H1 (cell line): ENCODE results near the gene NHS. TPM values are rescaled to one million over a fixed set of nuclear protein-coding genes. Genes with fewer than 3 reads are reported as not detected.

Experiments
- CTCF ChIA-PET: fragments of 300-600 bp; sonication (Branson Sonifier 250); formaldehyde crosslinking; loops from one replicate; lab custom pipeline; 2021; ENCODE audit not compliant: partially characterized antibody; lab: Charles Lee
- POLR2A ChIA-PET: fragments of 300-600 bp; sonication (Branson Sonifier 250); formaldehyde crosslinking; loops from one replicate; lab custom pipeline; 2021; ENCODE audit warnings: inconsistent platforms; ENCODE audit not compliant: partially characterized antibody; lab: Charles Lee
- DNase-seq, 2 experiments: peaks; one replicate each; pipeline versions ENCODE4 v3.0.0 to v3.0.0-alpha.2; 2010 to 2022; ENCODE audit warnings: low spot score in 2 of 2, low read depth in 1 of 2, mixed read lengths in 1 of 2
- FAIRE-seq: peaks from 2 replicates; lab custom pipeline; 2011; peaks lifted over from hg19 to GRCh38; lab: Jason Lieb, UNC
- H2AFZ ChIP-seq: 2 replicates; pipeline ENCODE4 v1.8.1; 2012; ENCODE audit warnings: low read length, inconsistent platforms
- H2AK5ac ChIP-seq: 2 replicates; pipeline ENCODE4 v1.6.1; 2013; ENCODE audit warnings: low read depth, low read length
- H2BK120ac ChIP-seq: replicated peaks from 2 replicates; pipeline ENCODE3; 2013; ENCODE audit warnings: low read depth, low read length, inconsistent platforms
- H2BK12ac ChIP-seq: 2 replicates; pipeline ENCODE4 v1.6.1; 2013; ENCODE audit warnings: low read depth, low read length
- H2BK15ac ChIP-seq: 2 replicates; pipeline ENCODE4 v1.6.1; 2013; ENCODE audit warnings: low read length
- H2BK20ac ChIP-seq: 2 replicates; pipeline ENCODE4 v1.6.1; 2013; ENCODE audit warnings: low read length
- H2BK5ac ChIP-seq: 2 replicates; pipeline ENCODE4 v1.6.1; 2013; ENCODE audit warnings: low read depth, low read length
- H3K14ac ChIP-seq: 2 replicates; pipeline ENCODE4 v1.6.1; 2013; ENCODE audit warnings: inconsistent platforms; ENCODE audit not compliant: insufficient read length
- H3K18ac ChIP-seq: 2 replicates; pipeline ENCODE4 v1.6.1; 2013; ENCODE audit warnings: low read length; ENCODE audit errors: extremely low read depth
- H3K23ac ChIP-seq: 2 replicates; pipeline ENCODE4 v1.6.1; 2013; ENCODE audit warnings: inconsistent platforms; ENCODE audit not compliant: insufficient read length
- H3K23me2 ChIP-seq: 2 replicates; pipeline ENCODE4 v1.6.1; 2013; ENCODE audit warnings: low read depth, low read length
- H3K27ac ChIP-seq: 2 replicates; pipeline ENCODE4 v1.6.1; 2011; ENCODE audit warnings: low read depth, low read length, inconsistent platforms
- H3K27me3 ChIP-seq, 4 experiments: replicated peaks in 1 of 4; 1 replicate in 1 of 4; 2 replicates in 3 of 4; pipeline versions ENCODE4 v1.6.1 to v1.8.1; 2011 to 2013; ENCODE audit warnings: low read length in 3 of 4, mild to moderate bottlenecking in 3 of 4, inconsistent platforms in 2 of 4, mixed read lengths in 2 of 4, moderate library complexity in 1 of 4; ENCODE audit not compliant: control insufficient read depth in 3 of 4, insufficient read depth in 3 of 4; ENCODE audit errors: extremely low read depth in 1 of 4
- H3K36me3 ChIP-seq, 4 experiments: 2 replicates each; pipeline versions ENCODE4 v1.6.1 to v1.8.1; 2011 to 2013; ENCODE audit warnings: mild to moderate bottlenecking in 4 of 4, low read length in 3 of 4, moderate library complexity in 2 of 4, control low read depth in 1 of 4, inconsistent platforms in 1 of 4; ENCODE audit not compliant: insufficient read depth in 4 of 4, control insufficient read depth in 2 of 4
- H3K4ac ChIP-seq: replicated peaks from 2 replicates; pipeline ENCODE3; 2013; ENCODE audit warnings: low read length, low read depth, mixed read lengths, inconsistent platforms; ENCODE audit not compliant: insufficient read length
- H3K4me1 ChIP-seq, 4 experiments: replicated peaks in 1 of 4; 1 replicate in 1 of 4; 2 replicates in 3 of 4; pipeline versions ENCODE4 v1.6.1 to v1.8.1; 2011 to 2013; ENCODE audit warnings: low read length in 3 of 4, inconsistent platforms in 2 of 4, mixed read lengths in 1 of 4; ENCODE audit not compliant: insufficient read depth in 4 of 4, control insufficient read depth in 3 of 4
- H3K4me2 ChIP-seq, 2 experiments: 2 replicates each; pipeline versions ENCODE4 v1.6.1 to v1.8.1; 2011 to 2013; ENCODE audit warnings: low read depth in 2 of 2, low read length in 2 of 2, control low read depth in 1 of 2, inconsistent platforms in 1 of 2, mild to moderate bottlenecking in 1 of 2; ENCODE audit not compliant: insufficient read depth in 1 of 2
- H3K4me3 ChIP-seq, 4 experiments: fragments of 200-600, 300-600 bp in 1 of 4; sonication (generic), shearing (Covaris generic), sonication (Bioruptor Twin) in 1 of 4; 2 replicates each; pipeline versions ENCODE4 v1.5.1 to v1.8.1; 2011 to 2016; ENCODE audit warnings: low read length in 4 of 4, low read depth in 3 of 4, control low read depth in 2 of 4, inconsistent platforms in 2 of 4, mild to moderate bottlenecking in 2 of 4, mixed read lengths in 1 of 4, moderate library complexity in 1 of 4; ENCODE audit not compliant: insufficient read depth in 2 of 4; ENCODE audit errors: extremely low read depth in 1 of 4
- H3K56ac ChIP-seq: replicated peaks from 2 replicates; pipeline ENCODE3; 2013; ENCODE audit warnings: low read depth, mild to moderate bottlenecking, mixed read lengths, low read length, inconsistent platforms; ENCODE audit not compliant: insufficient read length
- H3K79me1 ChIP-seq: 2 replicates; pipeline ENCODE4 v1.6.1; 2013; ENCODE audit warnings: low read depth, low read length, control low read depth
- H3K79me2 ChIP-seq, 2 experiments: 2 replicates each; pipeline versions ENCODE4 v1.6.1 to v1.8.1; 2012 to 2013; ENCODE audit warnings: low read length in 2 of 2, mild to moderate bottlenecking in 2 of 2, inconsistent platforms in 1 of 2; ENCODE audit not compliant: insufficient read depth in 2 of 2, control insufficient read depth in 1 of 2
- H3K9ac ChIP-seq, 4 experiments: replicated peaks in 1 of 4; 1 replicate in 1 of 4; 2 replicates in 3 of 4; pipeline versions ENCODE4 v1.6.1 to v1.8.1; 2011 to 2013; ENCODE audit warnings: low read depth in 3 of 4, low read length in 3 of 4, control low read depth in 2 of 4, mild to moderate bottlenecking in 2 of 4, moderate library complexity in 2 of 4, inconsistent platforms in 1 of 4; ENCODE audit errors: extremely low read depth in 1 of 4
- H3K9me3 ChIP-seq, 2 experiments: 2 replicates each; pipeline versions ENCODE4 v1.6.1 to v1.8.1; 2012 to 2013; ENCODE audit warnings: mild to moderate bottlenecking in 2 of 2, moderate library complexity in 2 of 2, control low read depth in 1 of 2, inconsistent platforms in 1 of 2, low read depth in 1 of 2, low read length in 1 of 2, mixed read lengths in 1 of 2; ENCODE audit not compliant: insufficient read depth in 2 of 2
- H4K20me1 ChIP-seq, 2 experiments: replicated peaks in 1 of 2; 2 replicates each; pipeline versions ENCODE3 to v1.8.1; 2011 to 2013; ENCODE audit warnings: inconsistent platforms in 2 of 2, low read length in 2 of 2, mild to moderate bottlenecking in 1 of 2; ENCODE audit not compliant: insufficient read depth in 2 of 2, control insufficient read depth in 1 of 2
- H4K5ac ChIP-seq: 2 replicates; pipeline ENCODE4 v1.6.1; 2013; ENCODE audit warnings: low read length, low read depth, mixed read lengths, inconsistent platforms; ENCODE audit not compliant: insufficient read length
- H4K8ac ChIP-seq: 2 replicates; pipeline ENCODE4 v1.8.0; 2013; ENCODE audit warnings: mild to moderate bottlenecking, moderate library complexity, low read length, inconsistent platforms; ENCODE audit not compliant: insufficient read depth; ENCODE audit errors: extremely low read depth
- H4K91ac ChIP-seq: replicated peaks from 2 replicates; pipeline ENCODE3; 2013; ENCODE audit warnings: low read length, mixed read lengths, inconsistent platforms; ENCODE audit not compliant: insufficient read length
- CEBPB ChIP-seq: IDR thresholded peaks from 2 replicates; pipeline ENCODE4 v1.6.1; 2012; ENCODE audit warnings: low read depth, low read length
- GTF2F1 ChIP-seq: IDR thresholded peaks from 2 replicates; pipeline ENCODE4 v1.6.1; 2012; ENCODE audit warnings: low read depth, low read length, improper control_type of control experiment, borderline replicate concordance
- KDM4A ChIP-seq: IDR thresholded peaks from one replicate; pipeline ENCODE4 v1.7.1; 2012; ENCODE audit warnings: low read depth, mild to moderate bottlenecking, moderate library complexity, low read length, inconsistent platforms; ENCODE audit not compliant: severe bottlenecking
- POLR2A ChIP-seq, 2 experiments: IDR thresholded peaks; 1 replicate in 1 of 2; 2 replicates in 1 of 2; pipeline ENCODE4 v1.6.1; 2011; ENCODE audit warnings: low read depth in 2 of 2, low read length in 2 of 2, mild to moderate bottlenecking in 2 of 2; ENCODE audit errors: control extremely low read depth in 1 of 2
- RBBP5 ChIP-seq: IDR thresholded peaks from 2 replicates; pipeline ENCODE4 v1.7.1; 2012; ENCODE audit warnings: low read depth, mild to moderate bottlenecking, inconsistent platforms, low read length, moderate library complexity, borderline replicate concordance
- SAP30 ChIP-seq: fragments of 300-600 bp; sonication (generic); IDR thresholded peaks from 2 replicates; pipeline ENCODE4 v1.7.1; 2012; ENCODE audit warnings: low read length, moderate library complexity, mild to moderate bottlenecking, inconsistent platforms; ENCODE audit not compliant: insufficient read depth, insufficient replicate concordance
- SIRT6 ChIP-seq: IDR thresholded peaks from one replicate; pipeline ENCODE4 v1.7.1; 2012; ENCODE audit warnings: low read length, inconsistent platforms
- SIX5 ChIP-seq: IDR thresholded peaks from 2 replicates; pipeline ENCODE4 v1.6.1; 2011; ENCODE audit warnings: mild to moderate bottlenecking, low read depth, low read length
- WGBS, 2 experiments: shearing (Covaris generic) in 1 of 2; methylation state at CpG; one replicate each; pipeline versions ENCODE4 v1.1.6 to v1.1.7; 2013 to 2015; ENCODE audit warnings: low lambda C conversion rate in 2 of 2, mixed read lengths in 2 of 2, inconsistent platforms in 1 of 2, low coverage in 1 of 2, missing lambda C conversion rate in 1 of 2; ENCODE audit not compliant: insufficient replicate concordance in 2 of 2, insufficient coverage in 1 of 2, insufficient read length in 1 of 2; ENCODE audit errors: extremely low coverage in 1 of 2, missing lambda C conversion rate in 1 of 2; 5-methylcytosine and 5-hydroxymethylcytosine counted together
- polyA plus RNA-seq, 7 experiments: library from polyadenylated mRNA; depleted of rRNA in 3 of 7; stranded (reverse) in 5 of 7; unstranded in 2 of 7; fragments of >200 nt in 5 of 7; fragments of 200-250 nt in 2 of 7; gene quantifications; 1 replicate in 5 of 7; 2 replicates in 1 of 7; 4 replicates in 1 of 7; pipeline versions ENCODE4 v1.2.1 to v1.2.3, GENCODE V29; 2011 to 2013; ENCODE audit warnings: missing spikeins in 2 of 7, mixed read lengths in 2 of 7
- total RNA-seq: library from RNA; stranded (reverse); fragmentation: NEBNext Ultra II Directional; extraction: Animal tissue kit (Norgen Biotek cat#: 25700); gene quantifications from 2 replicates; pipeline ENCODE4 v1.2.1, GENCODE V29; 2021
- TF ChIP-seq, protein P1 (sequence below): IDR thresholded peaks from 2 replicates; pipeline ENCODE4 v1.6.1; 2011; ENCODE audit warnings: low read length, improper control_type of control experiment

NHS gene
- total and polyA plus RNA-seq, 2 of the 8 experiments (the other 6 are each of a cell fraction or from before 2014, with no cell fraction given), result 2.2 to 6.7 TPM

- WGBS, 2 experiments, result 83% methylated on average over 1 of the region's 1 CpG; no CpG with 5 or more reads in 1 of the 2 experiments
- Histone ChIP-seq H4K91ac (no peak overlapping the region), H3K9me3 (no peaks in the 10 kb centered on the region), H4K20me1 (no peaks in the 10 kb centered on the region)
- TF ChIP-seq RBBP5 (no peak), SIX5 (no peak), KDM4A (no peak), SAP30 (no peak), SIRT6 (no peak), CEBPB (no peak), POLR2A (IDR thresholded peaks at IDR 0.05; ENCODE audit: control extremely low read depth in 1 of 2, low read depth in 2 of 2, low read length in 2 of 2) (no peak), GTF2F1 (no peak)
- TF ChIP-seq, protein P1, sequence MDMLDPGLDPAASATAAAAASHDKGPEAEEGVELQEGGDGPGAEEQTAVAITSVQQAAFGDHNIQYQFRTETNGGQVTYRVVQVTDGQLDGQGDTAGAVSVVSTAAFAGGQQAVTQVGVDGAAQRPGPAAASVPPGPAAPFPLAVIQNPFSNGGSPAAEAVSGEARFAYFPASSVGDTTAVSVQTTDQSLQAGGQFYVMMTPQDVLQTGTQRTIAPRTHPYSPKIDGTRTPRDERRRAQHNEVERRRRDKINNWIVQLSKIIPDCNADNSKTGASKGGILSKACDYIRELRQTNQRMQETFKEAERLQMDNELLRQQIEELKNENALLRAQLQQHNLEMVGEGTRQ, result no peak
- TF ChIP-seq, all 59 proteins: peak for 0
- H2BK120ac ChIP-seq, result no peak overlapping the region
- no peak overlapping the region for H3K14ac ChIP-seq
- H3K36me3 ChIP-seq, result no peaks in the 10 kb centered on the region
- no peak overlapping the region for H3K4ac ChIP-seq
- H3K4me3 ChIP-seq, result no peak overlapping the region
- no peak overlapping the region for H3K27ac ChIP-seq
- no peaks in the 10 kb centered on the region for H3K23me2 ChIP-seq
- no peak overlapping the region for H2BK12ac ChIP-seq
- no peak overlapping the region for H3K23ac ChIP-seq
- no peak overlapping the region for H2BK15ac ChIP-seq
- no peak overlapping the region for H2AK5ac ChIP-seq
- no peaks in the 10 kb centered on the region for H3K27me3 ChIP-seq
- H3K56ac ChIP-seq, result no peak overlapping the region
- H2BK5ac ChIP-seq, result no peak overlapping the region
- H3K4me2 ChIP-seq, result no peak overlapping the region
- H2AFZ ChIP-seq, result no peak overlapping the region
- H4K8ac ChIP-seq, result no peak overlapping the region
- 0 out of 7 replicates have a peak, but pooled peaks cover 0 to 4% (median 1%) of the 10 kb centered on the region in 4 experiments for H3K4me1 ChIP-seq
- H3K79me1 ChIP-seq, result no peaks in the 10 kb centered on the region
- H4K5ac ChIP-seq, result no peak overlapping the region
- CTCF ChIA-PET, result no interaction called here
- DNase-seq (no peak), FAIRE-seq (no peak)
- H3K79me2 ChIP-seq, result no peaks in the 10 kb centered on the region
- no peak overlapping the region for H3K9ac ChIP-seq
- H3K18ac ChIP-seq, result no peak overlapping the region
- H2BK20ac ChIP-seq, result no peak overlapping the region
- POLR2A ChIA-PET, result no interaction called here
These were observed 121.4 kb downstream of the NHS start for GRCh38 chrX:17496407-17496806.
